SK-N-SH (cell line): ENCODE data around the gene ZNF23. TPM values are rescaled to one million over a fixed set of nuclear protein-coding genes. Genes with fewer than 3 reads are reported as not detected.
A peak's percentile ranks its signal among the peaks of the same experiment; 100 is the strongest.

Source experiments
- CTCF ChIA-PET: fragments of 300-600, 350-600 bp; formaldehyde crosslinking; extraction: SDS; loops from one replicate; lab custom pipeline; 2021; lab: Yijun Ruan, JAX
- POLR2A ChIA-PET: fragments of 350-600 bp; sonication (Branson Sonifier 250); formaldehyde crosslinking; extraction: SDS; loops from one replicate; lab custom pipeline; 2020; ENCODE audit warnings: antibody characterized with exemption, inconsistent platforms; lab: Yijun Ruan, JAX
- DNase-seq: peaks from one replicate; pipeline ENCODE4 v3.0.0; 2012
- H2AFZ ChIP-seq: fragments of 200-600 bp; sonication (generic); 2 replicates; pipeline ENCODE4 v1.8.1; 2016; ENCODE audit warnings: antibody characterized with exemption, mild to moderate bottlenecking, low read depth
- H3F3A ChIP-seq: fragments of 200-600 bp; sonication (generic); replicated peaks from 2 replicates; pipeline ENCODE3; 2016; ENCODE audit warnings: antibody characterized with exemption, mild to moderate bottlenecking; ENCODE audit not compliant: insufficient read depth
- H3K27ac ChIP-seq, 2 experiments: fragments of 200-500 bp in 1 of 2; fragments of 200-600 bp in 1 of 2; sonication (Bioruptor generic) in 1 of 2; sonication (generic), shearing (Covaris generic) in 1 of 2; 2 replicates each; pipeline versions ENCODE4 v1.5.1 to v1.6.1; 2014 to 2016; ENCODE audit warnings: low read depth in 2 of 2, inconsistent platforms in 1 of 2, low read length in 1 of 2, mild to moderate bottlenecking in 1 of 2, mixed read lengths in 1 of 2
- H3K27me3 ChIP-seq: fragments of 200-600 bp; sonication (generic), shearing (Covaris generic); 2 replicates; pipeline ENCODE4 v1.6.1; 2016; ENCODE audit warnings: mixed run types; ENCODE audit not compliant: insufficient read depth
- H3K36me3 ChIP-seq, 2 experiments: fragments of 200-500 bp in 1 of 2; fragments of 200-600 bp in 1 of 2; sonication (Bioruptor generic) in 1 of 2; sonication (generic) in 1 of 2; replicated peaks in 1 of 2; 2 replicates each; pipeline versions ENCODE3 to v1.5.1; 2014 to 2016; ENCODE audit warnings: low read length in 1 of 2, mild to moderate bottlenecking in 1 of 2; ENCODE audit not compliant: insufficient read depth in 2 of 2, control insufficient read depth in 1 of 2
- H3K4me1 ChIP-seq, 2 experiments: fragments of 200-500 bp in 1 of 2; fragments of 200-600 bp in 1 of 2; sonication (Bioruptor generic) in 1 of 2; sonication (generic), shearing (Covaris generic) in 1 of 2; 2 replicates each; pipeline versions ENCODE4 v1.5.1 to v1.6.1; 2014 to 2016; ENCODE audit warnings: low read depth in 1 of 2, low read length in 1 of 2, mixed run types in 1 of 2; ENCODE audit not compliant: insufficient read depth in 2 of 2, control insufficient read depth in 1 of 2
- H3K4me2 ChIP-seq: fragments of 200-600 bp; sonication (generic), shearing (Covaris generic); 2 replicates; pipeline ENCODE4 v1.6.1; 2017; ENCODE audit warnings: mixed run types
- H3K4me3 ChIP-seq, 2 experiments: fragments of 200-500 bp in 1 of 2; fragments of 200-600 bp in 1 of 2; sonication (Bioruptor generic) in 1 of 2; sonication (generic), shearing (Covaris generic) in 1 of 2; 2 replicates each; pipeline versions ENCODE4 v1.5.1 to v1.8.1; 2014 to 2016; ENCODE audit warnings: low read depth in 2 of 2, inconsistent platforms in 1 of 2, low read length in 1 of 2, mild to moderate bottlenecking in 1 of 2, mixed read lengths in 1 of 2, moderate library complexity in 1 of 2
- H3K79me2 ChIP-seq: fragments of 200-600 bp; sonication (generic); 2 replicates; pipeline ENCODE4 v1.8.1; 2017; ENCODE audit warnings: mild to moderate bottlenecking; ENCODE audit not compliant: insufficient read depth
- H3K9ac ChIP-seq: fragments of 200-600 bp; sonication (generic); 2 replicates; pipeline ENCODE4 v1.6.1; 2017; ENCODE audit warnings: mixed run types
- H3K9me2 ChIP-seq: fragments of 200-600 bp; sonication (generic); 2 replicates; pipeline ENCODE4 v1.6.1; 2017; ENCODE audit warnings: mixed run types
- H3K9me3 ChIP-seq: fragments of 200-600 bp; sonication (generic); 2 replicates; pipeline ENCODE4 v1.6.1; 2017; ENCODE audit warnings: mixed run types, mild to moderate bottlenecking, moderate library complexity
- H4K20me1 ChIP-seq: fragments of 200-600 bp; sonication (generic); 2 replicates; pipeline ENCODE4 v1.6.1; 2017; ENCODE audit warnings: mild to moderate bottlenecking, mixed run types; ENCODE audit not compliant: insufficient read depth
- CHD2 ChIP-seq: fragments of 150-350 bp; IDR thresholded peaks from 2 replicates; pipeline ENCODE4 v1.6.1; 2018; ENCODE audit warnings: low read length; ENCODE audit not compliant: partially characterized antibody
- GABPA ChIP-seq: IDR thresholded peaks from 2 replicates; pipeline ENCODE4 v1.4.0; 2012; ENCODE audit warnings: low read depth, mild to moderate bottlenecking
- MXI1 ChIP-seq: IDR thresholded peaks from 2 replicates; pipeline ENCODE4 v1.6.1; 2012; ENCODE audit warnings: mild to moderate bottlenecking, low read depth, low read length, improper control_type of control experiment
- POLR2AphosphoS5 ChIP-seq: IDR thresholded peaks from 2 replicates; pipeline ENCODE4 v1.6.1; 2012; ENCODE audit warnings: low read depth, low read length
- RAD21 ChIP-seq: IDR thresholded peaks from 2 replicates; pipeline ENCODE4 v1.6.1; 2012; ENCODE audit warnings: mild to moderate bottlenecking, low read length
- RCOR1 ChIP-seq: fragments of 150-350 bp; IDR thresholded peaks from 2 replicates; pipeline ENCODE4 v1.6.1; 2017; ENCODE audit warnings: antibody characterized with exemption, low read length
- RFX5 ChIP-seq: IDR thresholded peaks from 2 replicates; pipeline ENCODE4 v1.6.1; 2012; ENCODE audit warnings: mild to moderate bottlenecking, improper control_type of control experiment, low read length
- RXRA ChIP-seq: IDR thresholded peaks from 2 replicates; pipeline ENCODE4 v1.4.0; 2012; ENCODE audit warnings: low read depth, mild to moderate bottlenecking, borderline replicate concordance
- SIN3A ChIP-seq: IDR thresholded peaks from 2 replicates; pipeline ENCODE4 v1.6.1; 2012; ENCODE audit warnings: low read depth, mild to moderate bottlenecking, low read length, moderate library complexity, borderline replicate concordance
- SMC3 ChIP-seq: IDR thresholded peaks from 2 replicates; pipeline ENCODE4 v1.6.1; 2012; ENCODE audit warnings: low read depth, low read length, improper control_type of control experiment
- TAF1 ChIP-seq: IDR thresholded peaks from 2 replicates; pipeline ENCODE4 v1.6.1; 2012; ENCODE audit warnings: low read depth, mild to moderate bottlenecking, low read length, moderate library complexity, borderline replicate concordance
- YY1 ChIP-seq: IDR thresholded peaks from 2 replicates; pipeline ENCODE4 v1.4.0; 2012; ENCODE audit warnings: low read depth, mild to moderate bottlenecking
- whole genome bisulfite sequencing: methylation state at CpG from one replicate; pipeline ENCODE4 v1.1.6; 2017; ENCODE audit warnings: low lambda C conversion rate; 5-methylcytosine and 5-hydroxymethylcytosine counted together
- polyA plus RNA-seq, 3 experiments: library from polyadenylated mRNA; depleted of rRNA; stranded (reverse); fragments of >200 nt; gene quantifications; 2 replicates each; pipeline ENCODE4 v1.2.3, GENCODE V29; 2012
- TF ChIP-seq, protein P1 (sequence below): fragments of 200-600 bp; sonication (generic); IDR thresholded peaks from 2 replicates; pipeline ENCODE4 v1.6.1; 2017; ENCODE audit warnings: antibody characterized with exemption, mild to moderate bottlenecking, moderate library complexity
- TF ChIP-seq, protein P2 (sequence below): fragments of 150-350 bp; IDR thresholded peaks from 2 replicates; pipeline ENCODE4 v1.6.1; 2017; ENCODE audit warnings: antibody characterized with exemption, low read length, low read depth, borderline replicate concordance

The ZNF23 gene
- polyA plus RNA-seq, 1 of the 3 experiments (the other 2 are of a cell fraction) = 7.3 TPM

DNA sequence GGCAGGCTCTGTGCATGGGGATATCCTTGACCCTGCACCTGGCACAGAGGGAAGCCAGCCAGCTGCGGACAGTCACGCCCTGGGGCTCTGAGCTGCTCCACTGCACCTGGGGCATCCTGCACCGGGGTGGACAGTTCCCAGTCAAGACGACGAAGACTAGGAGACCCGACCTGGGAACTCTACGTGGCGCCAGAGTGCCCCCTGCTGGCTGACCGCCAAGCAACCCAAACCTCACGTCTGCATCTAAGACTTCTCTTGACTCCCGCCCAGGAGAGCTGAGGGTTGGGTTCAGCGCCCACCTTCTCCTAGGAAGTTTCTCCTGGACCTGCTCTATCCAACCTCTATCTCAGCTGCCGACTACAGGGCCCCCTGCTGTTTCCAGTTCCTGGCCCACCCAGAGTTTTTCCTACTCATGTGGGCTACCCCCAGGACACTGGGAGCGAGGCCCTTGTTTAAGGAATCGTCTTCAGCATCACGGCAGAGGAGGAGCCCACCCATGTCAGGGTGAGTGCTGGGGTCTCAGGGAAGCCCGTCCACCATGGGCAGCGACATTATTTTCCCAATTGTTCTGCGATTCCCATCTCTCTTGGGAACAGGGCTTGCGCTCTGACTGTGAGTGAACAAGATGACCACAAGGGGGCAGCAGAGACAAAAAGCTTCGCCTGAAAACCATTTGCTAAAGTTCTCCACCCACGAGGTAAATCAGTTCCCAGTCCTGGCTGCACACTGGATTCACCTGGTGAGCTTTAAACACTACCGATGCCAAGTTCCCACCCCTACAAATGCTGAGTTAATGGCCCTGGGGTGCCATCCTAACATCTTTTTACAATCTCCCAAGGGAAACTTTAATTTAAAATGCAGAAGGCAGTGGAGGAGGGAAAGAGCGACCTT, 49.5 kb downstream of the ZNF23 start:
- H3K79me2 ChIP-seq = no peaks in the 10 kb centered on the region
- no peaks in the 10 kb centered on the region; a peak in 1 of 4 replicates for H3K4me1 ChIP-seq
- H4K20me1 ChIP-seq = no peaks in the 10 kb centered on the region
- H3K36me3 ChIP-seq = no peaks in the 10 kb centered on the region
- peak overlapping the region in 1 of 2 experiments; percentile 12; a peak in 2 of 4 replicates for H3K4me3 ChIP-seq
- no peak overlapping the region for H3K9ac ChIP-seq
- ChIA-PET CTCF (interaction anchor here (0.6 to 6.0 kb wide), 58 partner anchors 8 to 642 kb away, joined by 3 to 162 read pairs (median 7); partner anchors contain the start of genes CMTR2 and ZNF23), POLR2A (interaction anchor here (3.5 kb wide), 1 partner anchor 87 kb away, joined by 9 read pairs; no protein-coding TSS in a partner anchor)
- peak; percentile 78 for DNase-seq
- H3K4me2 ChIP-seq = 0 out of 2 replicates have a peak overlapping the region, but pooled peaks have one; percentile 46
- WGBS = 11% methylated on average over 15 of the region's 24 CpGs
- peak overlapping the region; percentile 70; the same call in 1 of the 2 replicates for H2AFZ ChIP-seq
- no peak overlapping the region for H3K27ac ChIP-seq
- H3K27me3 ChIP-seq = peaks cover 20% of the 10 kb centered on the region; the same call in 1 of the 2 replicates
- no peaks in the 10 kb centered on the region for H3F3A ChIP-seq
- no peaks in the 10 kb centered on the region for H3K9me3 ChIP-seq
- TF ChIP-seq CHD2 (no peak), RAD21 (peak; percentile 77), YY1 (no peak), MXI1 (0 out of 2 replicates have a peak, but pooled peaks have one; percentile 12), SIN3A (no peak), GABPA (no peak), RFX5 (no peak), RXRA (no peak), TAF1 (no peak), POLR2AphosphoS5 (no peak), RCOR1 (no peak), SMC3 (peak; percentile 88)
- TF ChIP-seq, protein P1, sequence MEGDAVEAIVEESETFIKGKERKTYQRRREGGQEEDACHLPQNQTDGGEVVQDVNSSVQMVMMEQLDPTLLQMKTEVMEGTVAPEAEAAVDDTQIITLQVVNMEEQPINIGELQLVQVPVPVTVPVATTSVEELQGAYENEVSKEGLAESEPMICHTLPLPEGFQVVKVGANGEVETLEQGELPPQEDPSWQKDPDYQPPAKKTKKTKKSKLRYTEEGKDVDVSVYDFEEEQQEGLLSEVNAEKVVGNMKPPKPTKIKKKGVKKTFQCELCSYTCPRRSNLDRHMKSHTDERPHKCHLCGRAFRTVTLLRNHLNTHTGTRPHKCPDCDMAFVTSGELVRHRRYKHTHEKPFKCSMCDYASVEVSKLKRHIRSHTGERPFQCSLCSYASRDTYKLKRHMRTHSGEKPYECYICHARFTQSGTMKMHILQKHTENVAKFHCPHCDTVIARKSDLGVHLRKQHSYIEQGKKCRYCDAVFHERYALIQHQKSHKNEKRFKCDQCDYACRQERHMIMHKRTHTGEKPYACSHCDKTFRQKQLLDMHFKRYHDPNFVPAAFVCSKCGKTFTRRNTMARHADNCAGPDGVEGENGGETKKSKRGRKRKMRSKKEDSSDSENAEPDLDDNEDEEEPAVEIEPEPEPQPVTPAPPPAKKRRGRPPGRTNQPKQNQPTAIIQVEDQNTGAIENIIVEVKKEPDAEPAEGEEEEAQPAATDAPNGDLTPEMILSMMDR = peak; percentile 81
- TF ChIP-seq, protein P2, sequence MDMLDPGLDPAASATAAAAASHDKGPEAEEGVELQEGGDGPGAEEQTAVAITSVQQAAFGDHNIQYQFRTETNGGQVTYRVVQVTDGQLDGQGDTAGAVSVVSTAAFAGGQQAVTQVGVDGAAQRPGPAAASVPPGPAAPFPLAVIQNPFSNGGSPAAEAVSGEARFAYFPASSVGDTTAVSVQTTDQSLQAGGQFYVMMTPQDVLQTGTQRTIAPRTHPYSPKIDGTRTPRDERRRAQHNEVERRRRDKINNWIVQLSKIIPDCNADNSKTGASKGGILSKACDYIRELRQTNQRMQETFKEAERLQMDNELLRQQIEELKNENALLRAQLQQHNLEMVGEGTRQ = no peak
- TF ChIP-seq, all 33 proteins: peak for 4
- no peaks in the 10 kb centered on the region for H3K9me2 ChIP-seq
